Measurements from ENCODE around the gene MMP25.
"Not testable (repeated sequence)": the region's sequence is repeated elsewhere in the genome, so short reads cannot be mapped to it uniquely, and the experiment has no call there.

MMP25 gene

DNA sequence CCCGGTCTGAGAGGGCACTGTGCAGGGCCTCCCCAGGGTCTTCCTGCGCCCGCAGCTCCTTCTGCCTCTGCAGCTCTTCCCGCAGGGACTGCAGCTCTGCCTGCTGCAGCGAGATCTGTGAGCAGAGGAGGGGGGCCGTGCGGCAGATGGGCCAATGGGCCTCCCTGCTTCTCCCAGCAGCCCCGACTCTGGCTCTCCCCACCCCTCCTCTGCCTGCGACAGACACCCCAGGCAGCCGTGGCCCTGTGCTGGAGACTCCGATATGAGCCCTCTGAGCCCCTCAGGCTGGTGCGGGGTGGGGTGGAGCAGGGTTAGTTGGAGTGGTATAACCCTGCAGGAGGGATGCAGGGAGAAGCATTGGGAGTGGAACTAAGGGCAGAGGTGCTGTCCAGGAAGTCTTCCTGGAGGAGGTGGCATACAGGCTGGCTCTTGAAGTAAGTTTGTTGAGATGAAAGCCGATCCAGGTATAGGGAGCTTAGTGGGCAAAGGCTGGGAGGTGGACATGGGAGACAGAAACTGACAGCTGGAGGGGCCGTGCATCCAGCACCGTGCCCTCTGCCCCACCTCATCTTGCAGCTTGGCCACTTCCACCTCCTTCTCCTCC is 17.5 kb upstream of the MMP25 start:
- DNase-seq (ENCODE audit: low read depth in 1 of 2, low spot score in 1 of 2) = no peak

DNA sequence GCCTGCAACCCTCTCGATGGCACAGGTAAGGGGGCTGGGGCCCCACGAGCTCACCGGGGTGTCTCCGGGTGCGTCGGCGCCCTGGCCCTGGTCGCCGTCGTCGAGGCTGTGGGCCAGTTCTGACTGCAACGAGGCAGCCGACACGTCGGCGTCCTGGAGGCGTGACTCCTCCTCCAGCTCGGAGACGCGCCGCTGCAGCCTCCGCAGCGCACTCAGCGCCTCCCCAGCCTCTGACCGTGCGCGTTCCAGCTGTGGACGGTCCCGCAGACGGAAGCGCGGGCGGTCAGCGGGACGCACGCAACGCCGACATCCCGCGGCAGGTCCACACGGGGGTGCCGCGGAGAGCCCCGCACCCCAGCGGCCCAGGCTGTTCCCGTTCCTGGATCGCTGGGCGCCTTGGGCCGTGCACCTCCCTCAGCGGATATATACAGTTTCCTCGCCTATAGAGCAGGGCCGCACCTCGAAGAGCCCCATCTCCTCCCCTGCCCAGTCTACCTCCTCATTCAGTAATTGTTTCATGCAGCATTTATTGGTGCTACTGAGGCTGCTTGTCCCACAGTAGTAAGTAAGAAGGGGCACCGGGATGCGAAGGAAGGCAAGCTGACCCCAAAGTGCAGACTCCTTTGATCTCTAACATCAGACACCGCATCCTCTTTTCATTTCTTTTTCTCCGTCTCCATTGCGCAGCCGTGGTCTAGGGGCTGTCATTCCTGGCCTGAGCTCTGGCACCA is 16.7 kb upstream of the MMP25 start:
- DNase-seq (ENCODE audit: low read depth in 1 of 2, low spot score in 1 of 2) = no peak

DNA sequence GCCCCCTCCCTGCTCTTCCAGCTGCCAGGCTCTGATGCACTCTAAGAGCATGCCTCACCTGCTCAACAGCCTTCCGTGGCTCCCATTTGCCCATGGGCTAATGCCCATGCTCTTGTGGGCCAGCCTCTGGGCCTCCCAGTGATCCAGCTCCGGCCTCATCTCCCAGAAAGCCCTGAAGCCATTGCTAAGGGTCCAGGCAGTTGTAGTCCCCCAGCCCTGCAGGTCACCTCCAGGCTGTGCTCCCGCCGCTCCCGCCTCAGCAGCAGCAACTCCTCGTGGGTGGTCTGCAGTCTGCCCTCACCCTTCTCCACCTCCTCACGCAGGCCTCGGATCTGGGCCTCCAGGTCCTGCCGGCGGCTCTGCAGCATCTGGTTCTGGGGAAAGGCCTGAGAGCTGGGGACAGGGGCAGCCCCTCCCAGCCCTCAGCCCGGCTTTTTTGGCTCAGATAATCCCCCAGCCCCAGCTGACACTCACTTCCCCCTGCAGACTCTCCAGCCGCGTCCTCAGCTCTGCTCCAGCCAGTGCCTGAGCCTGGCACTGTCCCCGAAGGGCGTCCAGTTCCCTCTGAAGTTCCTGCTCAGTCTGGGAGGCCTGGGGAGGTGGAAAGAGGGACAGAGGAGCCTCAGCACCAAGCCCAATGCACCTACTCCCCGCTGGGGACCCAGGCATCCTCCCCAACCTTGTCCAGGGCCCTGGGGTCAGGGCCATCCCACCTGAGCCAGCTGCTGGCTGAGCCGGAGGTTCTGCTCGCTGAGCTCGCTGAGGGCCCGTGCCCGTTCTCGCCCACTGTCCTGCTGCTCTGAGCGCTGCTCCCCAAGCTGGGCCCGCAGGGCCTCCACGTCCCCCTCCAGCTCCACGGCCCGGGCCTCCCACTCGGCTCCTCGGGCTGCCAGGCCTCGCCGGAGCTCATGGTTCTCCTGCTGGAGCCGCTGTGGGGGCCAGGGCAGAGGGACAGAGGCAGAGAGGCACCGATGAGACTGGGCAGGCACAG is 15.8 kb upstream of the MMP25 start:
- DNase-seq (ENCODE audit: low read depth in 1 of 2, low spot score in 1 of 2) = no peak

DNA sequence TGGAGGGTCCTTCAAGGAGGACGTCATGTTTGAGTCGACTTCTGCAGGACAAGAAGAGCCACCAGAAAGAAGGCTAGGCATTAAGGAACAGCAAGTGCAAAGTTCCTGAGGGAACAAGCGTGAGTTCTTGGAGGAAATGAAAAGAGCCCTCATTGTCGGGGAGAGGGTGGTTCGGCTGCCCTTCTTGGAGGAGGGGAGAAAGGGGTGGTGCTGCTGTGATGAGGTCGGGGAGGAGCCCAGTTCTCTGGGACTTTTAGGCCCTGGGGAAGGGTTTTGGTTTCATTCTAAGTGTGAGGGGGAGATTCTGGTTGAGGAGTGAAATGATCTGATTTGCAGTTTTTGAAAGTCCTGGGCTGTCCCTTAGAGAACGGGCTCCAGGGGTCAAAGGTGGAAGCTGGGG is 13.7 kb upstream of the MMP25 start:
- no peak for DNase-seq (ENCODE audit: low read depth in 1 of 2, low spot score in 1 of 2)

DNA sequence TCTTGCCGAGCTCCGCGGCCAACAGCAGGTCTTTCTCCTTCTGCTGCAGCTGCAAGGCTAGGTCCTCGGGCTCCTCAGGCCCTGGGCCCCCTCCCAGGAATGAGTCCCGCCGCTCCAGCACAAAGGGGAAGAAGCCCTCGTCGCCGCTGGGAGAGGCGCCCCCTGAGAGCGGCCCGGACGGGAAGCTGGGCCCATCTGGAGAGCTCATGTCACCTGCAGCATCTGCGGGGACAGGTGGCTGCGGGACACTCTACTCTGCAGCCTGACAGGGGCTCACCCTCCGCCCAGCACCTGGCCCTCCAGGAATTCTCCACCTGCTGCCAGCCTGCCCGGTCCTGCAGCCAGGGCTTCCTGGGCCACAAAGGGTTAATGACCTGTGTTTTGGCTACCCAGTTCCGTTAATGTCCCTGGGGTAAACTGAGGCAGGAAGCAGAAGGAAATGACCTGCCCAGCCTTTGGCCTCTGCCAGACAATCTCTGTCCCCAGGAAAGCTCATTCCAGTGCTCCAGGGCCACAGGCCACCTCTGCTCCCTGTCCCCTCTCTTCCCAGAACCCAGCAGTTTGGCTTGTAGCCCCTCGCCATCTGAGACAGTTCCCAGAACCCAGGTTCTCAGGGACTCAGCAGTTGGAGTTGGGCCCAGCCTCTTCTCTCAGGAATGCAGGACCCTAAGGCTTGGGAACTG is 10.9 kb upstream of the MMP25 start:
- DNase-seq (ENCODE audit: low read depth in 1 of 2, low spot score in 1 of 2) = no peak

DNA sequence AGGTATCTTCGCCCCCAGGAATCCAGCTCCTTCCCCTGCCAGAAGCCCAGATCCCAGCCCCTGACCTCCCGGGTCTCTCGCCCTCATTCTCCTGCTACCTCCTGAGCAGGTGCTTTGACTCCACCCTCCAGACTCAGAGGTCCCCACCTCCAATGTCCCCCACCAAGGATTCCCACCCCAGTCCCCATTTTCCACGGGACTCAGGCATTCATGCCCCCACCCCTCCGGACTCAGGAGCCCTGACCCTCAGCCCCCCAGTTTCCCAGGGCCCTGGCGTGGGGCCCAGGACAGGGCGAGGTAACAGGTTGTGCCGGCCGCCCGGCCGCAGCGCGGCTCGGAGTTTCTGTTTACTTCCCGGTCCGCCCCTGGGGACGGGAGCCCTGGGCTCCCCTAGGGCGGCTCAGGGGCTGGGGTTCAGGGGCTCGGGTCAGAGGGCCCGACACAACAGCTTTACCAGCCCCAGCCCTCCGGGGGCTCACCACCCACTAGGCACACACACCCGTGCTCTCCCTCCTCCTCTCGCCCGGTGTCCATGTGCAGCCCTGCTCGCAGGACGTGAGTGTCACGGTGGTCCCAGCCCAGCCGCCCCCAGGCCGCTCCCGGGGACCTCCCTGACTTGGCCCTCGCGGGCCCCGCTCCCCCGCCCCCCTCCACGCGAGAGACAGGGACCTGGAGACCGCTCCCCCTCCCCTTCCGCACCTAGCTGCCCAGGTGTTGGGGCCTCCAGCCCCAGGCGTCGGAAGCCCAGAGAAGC is 10.2 kb upstream of the MMP25 start:
- DNase-seq (ENCODE audit: low read depth in 1 of 2, low spot score in 1 of 2) = no peak

DNA sequence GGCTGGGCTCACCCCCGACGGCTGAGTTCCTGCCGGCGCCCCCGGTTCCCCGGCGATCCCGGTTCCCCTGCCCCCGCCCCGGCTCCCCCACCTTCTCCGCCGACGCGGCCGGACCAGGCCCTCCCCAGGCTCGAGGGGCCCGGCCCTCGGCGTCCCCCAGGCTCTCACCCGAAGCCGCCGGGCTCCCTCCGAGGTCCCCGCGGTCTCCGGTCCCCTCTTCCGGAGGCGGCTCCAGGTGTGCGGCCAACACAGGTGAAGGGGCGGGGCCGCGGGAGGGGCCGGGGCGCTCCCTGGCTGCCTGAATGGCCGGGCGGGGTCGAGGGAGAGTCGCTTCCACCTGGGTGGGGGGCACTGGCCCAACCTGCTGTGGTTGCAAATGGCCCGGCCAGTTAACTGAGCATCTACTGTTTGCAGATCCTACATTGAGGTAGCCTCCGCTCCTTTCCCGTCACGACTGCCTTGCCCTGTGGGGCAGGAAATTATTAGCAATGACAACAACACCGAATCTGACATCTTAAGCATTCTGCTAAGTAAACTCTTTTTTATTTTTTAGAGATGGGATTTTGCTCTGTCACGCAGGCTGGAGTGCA is 9.5 kb upstream of the MMP25 start, which contains the start of gene BICDL2:
Gene BICDL2, minus strand, starts transcription at position 219 of the 590 bp plus-strand sequence. CDS start 1,448 bp downstream, outside the sequence.
- no peak for DNase-seq (ENCODE audit: low read depth in 1 of 2, low spot score in 1 of 2)

DNA sequence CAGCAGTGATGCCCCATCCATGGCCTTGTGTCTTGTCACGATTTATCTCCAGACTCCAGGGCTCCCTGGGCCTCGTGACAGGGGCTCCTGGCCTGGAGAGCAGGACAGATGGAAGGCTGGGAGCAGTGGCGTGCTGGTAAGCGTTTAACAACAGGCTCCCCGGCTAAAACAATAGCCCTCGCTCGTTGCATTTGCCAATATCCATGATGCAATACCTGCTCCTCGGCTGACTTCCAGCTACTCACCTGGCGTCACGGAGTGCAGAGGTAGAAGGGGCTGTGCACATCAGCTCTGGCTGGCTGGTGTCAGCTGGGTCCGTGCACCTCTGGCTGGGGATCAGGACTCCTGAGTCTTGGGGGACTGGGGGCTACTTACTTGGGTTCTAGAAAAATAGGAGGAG is 8.1 kb upstream of the MMP25 start:
- no peak for DNase-seq (ENCODE audit: low read depth in 1 of 2, low spot score in 1 of 2)

DNA sequence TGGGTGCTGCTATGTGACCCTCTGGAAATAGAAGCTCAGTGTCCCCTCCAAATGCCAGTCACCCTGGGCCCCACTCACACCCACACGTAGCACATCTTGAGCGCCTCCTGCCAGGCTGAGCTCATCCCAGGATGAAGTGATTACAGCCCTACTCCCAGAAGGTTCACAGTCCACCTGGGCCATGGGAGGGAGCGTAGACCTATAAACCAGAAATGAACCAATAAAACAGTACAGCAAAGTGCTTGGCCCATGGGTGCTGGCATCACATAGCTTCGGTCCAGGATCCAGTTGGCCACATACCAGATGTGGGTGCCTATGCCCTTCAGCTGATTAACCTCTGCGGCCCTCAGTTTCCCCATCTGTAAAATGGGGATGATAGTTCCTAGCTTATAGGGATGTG is 7.5 kb upstream of the MMP25 start:
- DNase-seq (ENCODE audit: low read depth in 1 of 2, low spot score in 1 of 2) = no peak

DNA sequence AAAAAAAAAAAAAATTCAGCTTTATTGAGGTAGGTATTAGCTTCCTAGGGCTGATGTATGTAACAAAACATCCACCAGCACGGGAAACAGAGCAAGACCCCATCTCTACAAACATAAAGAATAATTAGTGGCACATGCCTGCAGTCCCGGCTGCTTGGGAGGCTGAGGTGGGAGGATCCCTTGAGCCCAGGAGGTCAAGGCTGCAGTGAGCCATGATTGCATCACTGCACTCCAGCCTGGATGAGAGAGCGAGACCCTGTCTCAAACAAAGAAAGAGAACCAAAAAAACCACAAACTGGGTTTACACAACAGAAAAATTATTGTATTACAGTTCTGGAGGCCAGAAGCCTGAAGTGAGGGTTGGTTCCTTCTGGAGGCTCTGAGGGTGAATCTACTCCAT is 4.0 kb upstream of the MMP25 start:
- DNase-seq (ENCODE audit: low read depth in 1 of 2, low spot score in 1 of 2) = no peak

DNA sequence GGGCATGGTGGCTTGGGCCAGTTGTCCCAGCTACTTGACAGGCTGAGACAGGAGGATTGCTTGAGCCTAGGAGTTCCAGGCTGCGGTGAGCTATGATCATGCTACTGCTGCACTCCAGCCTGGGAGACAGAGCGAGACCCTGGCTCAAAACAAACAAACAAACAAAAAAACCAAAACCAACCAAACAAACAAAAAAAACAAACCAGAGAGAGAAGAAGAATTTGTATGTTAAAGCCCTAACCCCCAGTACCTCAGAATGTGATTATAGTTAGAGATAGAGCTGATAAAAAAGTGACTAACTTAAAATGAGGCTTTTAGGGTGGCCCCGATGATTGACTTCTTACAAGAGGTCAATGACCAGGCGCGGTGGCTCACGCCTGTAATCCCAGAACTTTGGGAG is 1.7 kb upstream of the MMP25 start:
- DNase-seq (ENCODE audit: low read depth in 1 of 2, low spot score in 1 of 2) = no peak

DNA sequence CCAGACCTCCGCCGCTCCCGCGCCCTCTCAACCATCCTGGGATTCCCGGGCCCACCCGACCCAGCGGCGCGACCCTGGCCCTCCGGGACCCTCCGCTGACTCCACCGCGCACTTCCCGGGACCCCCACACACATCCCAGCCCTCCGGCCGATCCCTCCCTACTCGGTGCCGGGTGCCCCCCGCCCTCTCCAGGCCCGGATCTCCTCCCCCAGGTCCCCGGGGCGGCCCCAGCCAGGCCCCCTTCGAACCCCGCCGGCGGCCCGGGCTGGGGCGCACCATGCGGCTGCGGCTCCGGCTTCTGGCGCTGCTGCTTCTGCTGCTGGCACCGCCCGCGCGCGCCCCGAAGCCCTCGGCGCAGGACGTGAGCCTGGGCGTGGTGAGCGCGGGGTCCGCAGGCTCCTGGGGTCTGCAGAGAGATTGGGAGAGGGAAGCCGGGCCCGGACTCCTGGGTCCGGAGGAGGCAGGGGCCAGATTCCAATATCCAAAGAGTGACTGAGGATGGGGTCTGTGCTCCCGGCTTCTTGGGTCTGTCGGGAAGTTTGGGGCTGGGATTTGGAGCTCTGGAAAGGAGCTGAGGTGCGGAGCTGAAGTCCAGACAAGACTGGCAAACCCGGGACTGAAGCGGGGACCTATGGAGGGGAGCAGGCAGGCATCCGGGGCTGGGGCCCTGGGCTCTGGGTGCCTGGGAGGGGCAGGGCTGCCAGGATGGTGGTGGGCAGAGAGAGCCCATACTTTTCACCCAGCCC is 453 bp downstream of the MMP25 start:
- no peak for DNase-seq (ENCODE audit: low read depth in 1 of 2, low spot score in 1 of 2)

DNA sequence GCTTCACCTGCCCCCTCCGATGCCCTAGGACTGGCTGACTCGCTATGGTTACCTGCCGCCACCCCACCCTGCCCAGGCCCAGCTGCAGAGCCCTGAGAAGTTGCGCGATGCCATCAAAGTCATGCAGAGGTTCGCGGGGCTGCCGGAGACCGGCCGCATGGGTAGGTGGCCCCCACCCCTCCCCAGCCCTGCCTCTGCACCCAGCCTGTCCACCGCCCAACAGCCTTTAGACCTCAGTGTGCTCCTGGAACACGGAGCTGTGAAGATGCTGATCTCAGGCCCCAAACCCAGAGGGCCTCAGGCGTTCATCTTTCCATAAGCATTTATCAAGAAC is 993 bp downstream of the MMP25 start:
- DNase-seq (ENCODE audit: low read depth in 1 of 2, low spot score in 1 of 2) = no peak

DNA sequence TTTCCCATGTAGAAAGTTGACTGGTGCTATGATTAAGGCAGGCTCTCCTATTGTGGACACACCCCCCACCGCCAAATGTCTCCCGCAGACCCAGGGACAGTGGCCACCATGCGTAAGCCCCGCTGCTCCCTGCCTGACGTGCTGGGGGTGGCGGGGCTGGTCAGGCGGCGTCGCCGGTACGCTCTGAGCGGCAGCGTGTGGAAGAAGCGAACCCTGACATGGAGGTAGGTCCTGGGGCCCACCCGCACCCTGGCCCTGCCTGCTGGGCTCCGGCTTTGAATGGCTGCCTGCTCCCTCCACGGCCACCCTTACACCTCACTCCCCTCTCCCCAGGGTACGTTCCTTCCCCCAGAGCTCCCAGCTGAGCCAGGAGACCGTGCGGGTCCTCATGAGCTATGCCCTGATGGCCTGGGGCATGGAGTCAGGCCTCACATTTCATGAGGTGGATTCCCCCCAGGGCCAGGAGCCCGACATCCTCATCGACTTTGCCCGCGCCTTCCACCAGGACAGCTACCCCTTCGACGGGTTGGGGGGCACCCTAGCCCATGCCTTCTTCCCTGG is 3.6 kb downstream of the MMP25 start:
- no peak for DNase-seq (ENCODE audit: low read depth in 1 of 2, low spot score in 1 of 2)

DNA sequence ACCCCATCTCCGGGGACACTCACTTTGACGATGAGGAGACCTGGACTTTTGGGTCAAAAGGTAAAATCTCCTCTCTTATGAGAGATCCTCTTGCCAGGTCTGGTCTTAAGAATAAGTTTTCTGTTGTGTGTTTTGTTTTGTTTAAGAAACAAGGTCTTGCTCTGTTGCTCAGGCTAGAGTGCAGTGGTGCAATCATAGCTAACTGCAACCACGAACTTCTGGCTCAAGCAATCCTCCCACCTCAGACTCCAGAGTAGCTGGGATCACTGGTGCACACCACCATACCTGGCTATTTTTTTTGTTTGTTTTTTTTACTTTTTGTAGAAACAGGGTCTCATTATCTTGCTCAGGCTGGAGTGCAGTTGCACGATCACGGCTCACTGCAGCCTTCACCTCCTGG is 4.1 kb downstream of the MMP25 start:
- DNase-seq (ENCODE audit: low read depth in 1 of 2, low spot score in 1 of 2) = no peak

DNA sequence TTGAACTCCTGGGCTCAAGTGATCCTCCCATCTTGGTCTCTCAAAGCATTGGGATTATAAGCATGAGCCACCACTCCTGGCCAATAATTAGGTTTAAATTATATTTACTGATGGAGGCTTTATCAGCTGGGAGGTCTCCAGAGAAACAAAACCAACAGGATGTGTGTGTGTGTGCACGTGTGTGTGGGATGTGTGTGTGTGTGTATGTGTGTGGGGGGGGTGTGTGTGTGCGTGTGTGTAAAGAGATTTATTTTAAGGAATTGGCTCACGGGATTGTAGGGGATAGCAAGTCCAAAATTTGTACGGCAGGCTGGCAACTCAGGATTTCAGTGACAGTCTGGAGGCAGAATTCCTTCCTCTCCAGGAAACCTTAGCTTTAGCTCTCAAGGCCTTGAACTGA is 4.6 kb downstream of the MMP25 start:
- DNase-seq (ENCODE audit: low read depth in 1 of 2, low spot score in 1 of 2) = no peak

DNA sequence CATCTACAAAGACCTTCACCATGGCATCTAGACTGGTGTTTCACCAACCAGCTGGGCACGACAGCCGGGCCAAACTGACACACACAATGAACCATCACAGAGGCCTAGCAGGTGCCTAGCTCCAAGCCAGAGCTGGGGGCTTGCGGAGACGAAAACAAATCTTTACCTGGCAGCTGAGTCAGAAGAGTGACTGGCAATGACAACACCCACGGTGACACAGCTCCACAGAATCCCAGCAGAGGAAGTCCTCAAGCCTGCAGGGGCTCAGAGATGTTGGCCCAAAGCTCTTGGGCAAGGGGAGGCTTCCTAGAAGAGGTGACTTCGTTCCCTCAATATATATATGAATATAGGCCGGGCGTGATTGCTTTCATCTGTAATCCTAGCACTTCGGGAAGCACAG is 5.1 kb downstream of the MMP25 start:
- DNase-seq (ENCODE audit: low read depth in 1 of 2, low spot score in 1 of 2) = no peak

DNA sequence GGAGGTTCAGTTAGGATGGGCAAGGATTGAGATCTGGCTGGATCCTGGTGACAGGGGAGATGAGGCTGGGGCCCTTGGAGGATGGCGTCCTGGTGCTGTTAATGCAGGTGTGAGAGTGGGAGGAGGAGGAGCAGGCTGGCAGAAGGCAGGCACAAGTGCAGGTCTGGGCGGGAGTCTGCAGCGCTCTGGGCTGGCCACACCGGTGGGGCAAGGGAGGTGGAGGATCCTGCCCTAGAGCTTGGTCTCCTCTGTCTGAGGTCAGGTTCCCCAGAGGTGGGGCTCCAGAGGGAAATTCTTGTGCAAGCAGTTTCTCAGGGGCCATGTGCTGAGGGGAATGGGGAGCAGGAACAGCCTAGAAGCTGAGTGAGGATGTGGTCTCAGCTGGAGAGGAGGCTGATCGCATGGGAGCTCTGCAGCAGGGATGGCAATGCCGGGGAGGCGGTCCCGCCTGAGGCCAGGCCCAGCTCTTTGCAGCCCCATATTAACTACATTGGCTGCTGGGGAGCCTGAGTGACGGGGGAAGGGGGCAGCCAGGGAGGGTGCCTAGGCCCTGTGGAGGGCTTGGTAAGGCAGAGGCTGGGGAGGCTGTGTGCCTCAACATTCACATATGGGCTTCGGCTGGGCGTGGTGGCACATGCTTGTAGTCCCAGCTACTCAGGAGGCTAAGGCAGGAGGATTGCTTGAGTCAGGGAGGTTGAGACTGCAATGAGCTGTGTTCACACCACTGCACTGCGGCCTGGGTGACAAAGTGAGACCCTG is 6.4 kb downstream of the MMP25 start:
- DNase-seq (ENCODE audit: low read depth in 1 of 2, low spot score in 1 of 2) = not testable (repeated sequence)

DNA sequence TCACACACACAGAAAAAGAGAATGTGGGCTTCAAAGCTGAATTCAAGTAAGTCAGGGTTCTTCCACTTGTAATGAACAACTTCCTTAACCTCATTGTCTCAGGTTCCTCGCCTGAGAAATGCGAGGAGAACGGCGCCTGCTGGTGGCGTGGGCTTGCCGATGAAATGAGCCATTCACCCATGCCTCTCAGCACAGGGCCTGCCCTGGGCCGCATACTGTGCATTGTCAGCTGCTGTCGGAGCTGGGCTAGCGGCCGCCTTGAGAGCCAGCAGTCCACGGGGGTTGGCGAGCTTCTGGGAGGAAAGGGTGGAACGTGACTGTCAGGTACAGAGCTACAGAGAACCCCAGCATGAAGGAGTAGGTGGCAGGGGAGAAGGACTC is 7.0 kb downstream of the MMP25 start:
- not testable (repeated sequence) for DNase-seq (ENCODE audit: low read depth in 1 of 2, low spot score in 1 of 2)
